H54 (cell line): ENCODE measurements around the gene CTIF.

Source experiments
- DNase-seq: peaks from one replicate; pipeline ENCODE4 v3.0.0; 2011; ENCODE audit warnings: low spot score, mixed read lengths; ENCODE audit not compliant: insufficient read length
- FAIRE-seq: peaks from 3 replicates; lab custom pipeline; 2011; peaks lifted over from hg19 to GRCh38; lab: Jason Lieb, UNC
- POLR2A ChIP-seq: IDR thresholded peaks from 2 replicates; pipeline ENCODE4 v1.6.1; 2011; ENCODE audit warnings: low read depth, mild to moderate bottlenecking, low read length

The CTIF gene

GRCh38 chr18:48615566-48616401 lies 77.0 kb downstream of the CTIF start:
- no peak for DNase-seq
- TF ChIP-seq POLR2A = no peak
- no peak for FAIRE-seq

- DNase-seq (no peak), FAIRE-seq (no peak)
- no peak for TF ChIP-seq POLR2A
Measured at GRCh38 chr18:48616484-48617255, 77.8 kb downstream of the CTIF start.

GRCh38 chr18:48617844-48618497 lies 79.1 kb downstream of the CTIF start:
- DNase-seq (no peak), FAIRE-seq (no peak)
- TF ChIP-seq POLR2A = no peak

- TF ChIP-seq POLR2A = no peak
- FAIRE-seq = no peak
- DNase-seq = no peak
Measured at GRCh38 chr18:48619016-48619415, 80.2 kb downstream of the CTIF start.

- FAIRE-seq = no peak
- DNase-seq = no peak
- no peak for TF ChIP-seq POLR2A
Measured at GRCh38 chr18:48619501-48619900, 80.7 kb downstream of the CTIF start.

- FAIRE-seq = no peak
- no peak for TF ChIP-seq POLR2A
- DNase-seq = no peak
Measured at GRCh38 chr18:48620071-48620470, 81.2 kb downstream of the CTIF start.

GRCh38 chr18:48621240-48621639 lies 82.4 kb downstream of the CTIF start:
- FAIRE-seq (peak; percentile 23), DNase-seq (peak; percentile 76)
- TF ChIP-seq POLR2A = no peak

- DNase-seq = no peak
- FAIRE-seq = no peak
- no peak for TF ChIP-seq POLR2A
Measured at GRCh38 chr18:48621815-48622555, 83.2 kb downstream of the CTIF start.

- TF ChIP-seq POLR2A = no peak
- no peak for FAIRE-seq
Measured at GRCh38 chr18:48622911-48623431, 84.1 kb downstream of the CTIF start.

GRCh38 chr18:48623468-48624235 lies 84.8 kb downstream of the CTIF start:
- FAIRE-seq (no peak), DNase-seq (peak; percentile 33)
- no peak for TF ChIP-seq POLR2A

More at GRCh38 chr18:48622911-48623431, 84.1 kb downstream of the CTIF start:
- DNase-seq = peak; percentile 23

GRCh38 chr18:48624856-48625255 lies 86.0 kb downstream of the CTIF start:
- no peak for DNase-seq
- TF ChIP-seq POLR2A = no peak
- FAIRE-seq = no peak

GRCh38 chr18:48627216-48627615 lies 88.4 kb downstream of the CTIF start:
- no peak for DNase-seq
- no peak for TF ChIP-seq POLR2A
- no peak for FAIRE-seq
